Mesenchymal stem cell (in vitro differentiated cells and primary cell): ENCODE results near the gene LPCAT1.
A peak's percentile ranks its signal among the peaks of the same experiment; 100 is the strongest.

Experiments
- DNase-seq: peaks from one replicate; pipeline ENCODE4 v3.0.0-alpha.2; 2013
- H2AFZ ChIP-seq: one replicate; pipeline ENCODE4 v1.6.1; 2013; ENCODE audit warnings: low read depth, mild to moderate bottlenecking, control low read depth, inconsistent platforms, low read length, moderate library complexity
- H2AK5ac ChIP-seq: 2 replicates; pipeline ENCODE4 v1.6.1; 2013; ENCODE audit warnings: low read length, moderate library complexity, mild to moderate bottlenecking, inconsistent platforms; ENCODE audit not compliant: severe bottlenecking
- H2BK120ac ChIP-seq: one replicate; pipeline ENCODE4 v1.6.1; 2013; ENCODE audit warnings: low read depth, mild to moderate bottlenecking, inconsistent platforms, low read length, moderate library complexity
- H2BK12ac ChIP-seq, 2 experiments: one replicate each; pipeline ENCODE4 v1.6.1; 2013; ENCODE audit warnings: inconsistent platforms in 2 of 2, low read length in 2 of 2, mild to moderate bottlenecking in 2 of 2, moderate library complexity in 2 of 2, control low read depth in 1 of 2
- H2BK15ac ChIP-seq: one replicate; pipeline ENCODE4 v1.6.1; 2013; ENCODE audit warnings: mild to moderate bottlenecking, low read depth, inconsistent platforms; ENCODE audit not compliant: poor library complexity, severe bottlenecking
- H2BK5ac ChIP-seq: 2 replicates; pipeline ENCODE4 v1.6.1; 2013; ENCODE audit warnings: low read depth, mild to moderate bottlenecking, low read length, control low read depth, inconsistent platforms; ENCODE audit not compliant: poor library complexity, severe bottlenecking
- H3K14ac ChIP-seq, 2 experiments: one replicate each; pipeline ENCODE4 v1.6.1; 2013; ENCODE audit warnings: inconsistent platforms in 2 of 2, low read length in 2 of 2, control low read depth in 1 of 2, mild to moderate bottlenecking in 1 of 2, moderate library complexity in 1 of 2
- H3K18ac ChIP-seq, 2 experiments: one replicate each; pipeline ENCODE4 v1.6.1; 2013; ENCODE audit warnings: inconsistent platforms in 2 of 2, low read length in 2 of 2, control low read depth in 1 of 2, low read depth in 1 of 2, mild to moderate bottlenecking in 1 of 2
- H3K23ac ChIP-seq, 2 experiments: one replicate each; pipeline ENCODE4 v1.6.1; 2013; ENCODE audit warnings: inconsistent platforms in 2 of 2, low read length in 2 of 2, mild to moderate bottlenecking in 2 of 2, moderate library complexity in 2 of 2, control low read depth in 1 of 2
- H3K27ac ChIP-seq: 2 replicates; pipeline ENCODE4 v1.5.1; 2013; ENCODE audit warnings: mild to moderate bottlenecking, moderate library complexity, low read length, control low read depth, inconsistent platforms; ENCODE audit not compliant: poor library complexity, severe bottlenecking
- H3K27me3 ChIP-seq, 2 experiments: 2 replicates each; pipeline versions ENCODE4 v1.6.1 to v1.7.0; 2013; ENCODE audit warnings: low read length in 2 of 2, mild to moderate bottlenecking in 2 of 2, moderate library complexity in 2 of 2, control low read depth in 1 of 2, inconsistent platforms in 1 of 2; ENCODE audit not compliant: control insufficient read depth in 1 of 2, insufficient read depth in 1 of 2
- H3K36me3 ChIP-seq, 2 experiments: 2 replicates each; pipeline versions ENCODE4 v1.6.1 to v1.7.0; 2013; ENCODE audit warnings: low read length in 2 of 2, control low read depth in 1 of 2, inconsistent platforms in 1 of 2, low read depth in 1 of 2, mild to moderate bottlenecking in 1 of 2; ENCODE audit not compliant: insufficient read depth in 2 of 2, control insufficient read depth in 1 of 2
- H3K4ac ChIP-seq, 2 experiments: one replicate each; pipeline ENCODE4 v1.6.1; 2013; ENCODE audit warnings: inconsistent platforms in 2 of 2, low read length in 2 of 2, mild to moderate bottlenecking in 2 of 2, moderate library complexity in 2 of 2, control low read depth in 1 of 2, low read depth in 1 of 2
- H3K4me1 ChIP-seq: 2 replicates; pipeline ENCODE4 v1.6.1; 2013; ENCODE audit warnings: low read depth, low read length, control low read depth; ENCODE audit not compliant: control insufficient read depth, insufficient read depth
- H3K4me2 ChIP-seq: 2 replicates; pipeline ENCODE4 v1.6.1; 2013; ENCODE audit warnings: low read length, mild to moderate bottlenecking, inconsistent platforms; ENCODE audit not compliant: poor library complexity, severe bottlenecking
- H3K4me3 ChIP-seq, 2 experiments: 2 replicates each; pipeline versions ENCODE4 v1.5.1 to v1.7.0; 2013; ENCODE audit warnings: low read length in 2 of 2, mild to moderate bottlenecking in 2 of 2, control low read depth in 1 of 2, low read depth in 1 of 2; ENCODE audit not compliant: insufficient read depth in 1 of 2
- H3K79me1 ChIP-seq: replicated peaks from 2 replicates; pipeline ENCODE4 v1.6.1; 2013; ENCODE audit warnings: mild to moderate bottlenecking, control low read depth, low read length, inconsistent platforms; ENCODE audit not compliant: poor library complexity, severe bottlenecking
- H3K9ac ChIP-seq: 2 replicates; pipeline ENCODE4 v1.7.0; 2013; ENCODE audit warnings: mild to moderate bottlenecking, low read length, moderate library complexity
- H3K9me3 ChIP-seq: 2 replicates; pipeline ENCODE4 v1.7.0; 2013; ENCODE audit warnings: mild to moderate bottlenecking, low read length; ENCODE audit not compliant: control insufficient read depth
- H4K8ac ChIP-seq: one replicate; pipeline ENCODE4 v1.6.1; 2013; ENCODE audit warnings: inconsistent platforms, mild to moderate bottlenecking, low read length, moderate library complexity
- H4K91ac ChIP-seq: one replicate; pipeline ENCODE4 v1.6.1; 2013; ENCODE audit warnings: mild to moderate bottlenecking, low read length, inconsistent platforms
- WGBS: methylation state at CpG from one replicate; pipeline ENCODE4 v1.1.7; 2013; ENCODE audit warnings: mixed read lengths; 5-methylcytosine and 5-hydroxymethylcytosine counted together

LPCAT1 gene

DNA sequence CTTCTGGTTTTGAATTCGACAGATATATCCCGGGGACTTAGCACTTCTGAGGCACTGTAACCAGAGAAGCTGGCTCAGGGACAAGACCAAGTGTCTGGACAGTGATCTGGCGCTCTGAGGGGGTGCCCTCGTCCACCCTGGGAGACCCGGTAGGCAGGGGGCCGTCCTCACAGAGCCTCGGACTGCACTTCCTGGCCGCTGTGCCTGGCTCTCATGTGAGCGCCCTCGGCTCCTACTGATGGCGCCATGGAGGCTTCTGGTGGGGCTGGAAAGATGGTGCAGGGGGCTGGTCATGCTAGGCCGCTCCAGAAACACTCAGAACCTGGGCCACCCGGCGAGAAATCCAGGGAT, 59.7 kb downstream of the LPCAT1 start:
- Histone ChIP-seq H2BK120ac (no peak overlapping the region), H4K91ac (no peak overlapping the region), H3K4me3 (no peak overlapping the region), H3K14ac (no peak overlapping the region), H2AK5ac (no peak overlapping the region), H3K79me1 (peaks cover 3% of the 10 kb centered on the region), H3K27me3 (no peaks in the 10 kb centered on the region), H3K9ac (no peak overlapping the region), H3K36me3 (peaks cover 79 to 95% of the 10 kb centered on the region in 2 experiments), H3K4me1 (no peaks in the 10 kb centered on the region), H2AFZ (no peak overlapping the region), H3K23ac (no peak overlapping the region), H3K18ac (no peak overlapping the region), H3K4ac (no peak overlapping the region), H2BK5ac (no peak overlapping the region), H3K27ac (no peak overlapping the region), H4K8ac (no peak overlapping the region), H2BK12ac (no peak overlapping the region), H2BK15ac (no peak overlapping the region), H3K9me3 (no peaks in the 10 kb centered on the region), H3K4me2 (no peak overlapping the region)
- WGBS: 98% methylated on average over 14 of the region's 14 CpGs
- DNase-seq: no peak

GRCh38 chr5:1463326-1464095, 60.2 kb downstream of the LPCAT1 start:
- WGBS: 97% methylated on average over 46 of the region's 46 CpGs
- Histone ChIP-seq H3K9me3 (no peaks in the 10 kb centered on the region), H3K4me2 (no peak overlapping the region)

DNA sequence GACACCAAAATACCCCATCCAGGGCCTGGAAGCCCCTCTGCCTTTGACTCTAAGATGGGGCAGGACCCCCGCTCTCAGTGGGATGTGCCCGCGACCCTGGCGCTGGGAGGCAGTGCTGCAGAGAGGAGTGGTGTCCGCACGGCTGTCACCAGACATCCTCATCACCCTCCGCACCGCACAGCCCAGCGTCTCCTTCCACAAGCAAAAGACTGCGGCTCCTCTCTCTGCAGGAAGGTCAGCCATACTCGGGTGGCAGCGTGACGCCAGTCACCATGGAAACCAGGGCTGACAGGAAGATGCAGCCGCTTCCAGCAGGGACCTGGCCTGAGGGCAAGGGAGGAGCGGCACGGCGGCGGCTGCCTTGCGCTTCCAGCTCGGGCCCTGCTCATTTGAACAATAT, 61.4 kb downstream of the LPCAT1 start:
- Histone ChIP-seq H2AK5ac (no peak overlapping the region), H2BK15ac (no peak overlapping the region), H3K27me3 (no peaks in the 10 kb centered on the region), H3K4me3 (peak overlapping the region in 1 of 2 experiments; percentile 23), H2BK12ac (no peak overlapping the region), H3K79me1 (no peaks in the 10 kb centered on the region), H3K27ac (no peak overlapping the region), H2BK120ac (no peak overlapping the region), H3K4me1 (no peaks in the 10 kb centered on the region), H3K18ac (no peak overlapping the region), H3K4me2 (no peak overlapping the region), H2BK5ac (no peak overlapping the region), H3K4ac (no peak overlapping the region), H3K14ac (no peak overlapping the region), H3K36me3 (peaks cover 73 to 84% of the 10 kb centered on the region in 2 experiments), H2AFZ (no peak overlapping the region), H3K23ac (no peak overlapping the region), H3K9me3 (peaks cover 5% of the 10 kb centered on the region), H4K8ac (no peak overlapping the region), H4K91ac (no peak overlapping the region), H3K9ac (no peak overlapping the region)
- no peak for DNase-seq
- 95% methylated on average over 20 of the region's 20 CpGs for WGBS

More at GRCh38 chr5:1463326-1464095, 60.2 kb downstream of the LPCAT1 start:
- no peak overlapping the region for H3K4me3 ChIP-seq
- H3K23ac ChIP-seq: no peak overlapping the region
- H2BK5ac ChIP-seq: no peak overlapping the region
- H3K9ac ChIP-seq: no peak overlapping the region
- no peak overlapping the region for H3K4ac ChIP-seq
- H4K8ac ChIP-seq: no peak overlapping the region
- no peak overlapping the region for H2BK120ac ChIP-seq
- H2BK12ac ChIP-seq: no peak overlapping the region
- H3K27me3 ChIP-seq: no peaks in the 10 kb centered on the region
- no peak overlapping the region for H4K91ac ChIP-seq
- H2BK15ac ChIP-seq: no peak overlapping the region
- H3K79me1 ChIP-seq: no peaks in the 10 kb centered on the region
- no peak overlapping the region for H3K18ac ChIP-seq
- H3K36me3 ChIP-seq: peaks cover 77 to 91% of the 10 kb centered on the region in 2 experiments
- H3K4me1 ChIP-seq: no peaks in the 10 kb centered on the region
- DNase-seq: no peak
- no peak overlapping the region for H2AFZ ChIP-seq
- no peak overlapping the region for H3K27ac ChIP-seq
- H2AK5ac ChIP-seq: no peak overlapping the region
- no peak overlapping the region for H3K14ac ChIP-seq

DNA sequence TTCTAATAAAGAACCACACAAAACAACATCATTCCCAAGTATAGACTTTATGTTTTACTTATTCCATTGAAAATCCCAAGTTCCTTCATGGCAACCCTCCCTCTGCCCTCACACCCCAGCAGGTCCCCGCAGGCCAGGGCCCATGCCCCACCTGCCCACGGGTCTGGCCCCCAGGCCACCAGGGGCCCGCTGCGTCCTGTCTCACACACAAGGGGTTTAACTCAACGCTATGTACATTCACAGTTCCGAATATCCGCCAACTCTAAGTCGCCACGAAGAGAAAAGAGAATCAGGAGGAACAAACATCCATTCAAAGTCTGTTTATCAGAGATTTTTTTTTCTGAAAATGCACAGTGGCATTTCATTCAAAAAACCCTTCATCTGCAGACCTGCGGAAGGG, 62.4 kb downstream of the LPCAT1 start:
- no peak overlapping the region for H2AK5ac ChIP-seq
- no peak overlapping the region for H3K4me3 ChIP-seq
- WGBS: 95% methylated on average over 10 of the region's 10 CpGs
- no peak overlapping the region for H3K14ac ChIP-seq
- H2BK5ac ChIP-seq: no peak overlapping the region
- no peak overlapping the region for H3K23ac ChIP-seq
- no peak overlapping the region for H3K18ac ChIP-seq
- H3K27me3 ChIP-seq: no peaks in the 10 kb centered on the region
- H3K9ac ChIP-seq: no peak overlapping the region
- no peak overlapping the region for H3K4ac ChIP-seq
- H4K8ac ChIP-seq: no peak overlapping the region
- H2BK120ac ChIP-seq: no peak overlapping the region
- no peak overlapping the region for H2AFZ ChIP-seq
- H2BK15ac ChIP-seq: no peak overlapping the region
- H3K79me1 ChIP-seq: no peaks in the 10 kb centered on the region
- H3K27ac ChIP-seq: no peak overlapping the region
- H2BK12ac ChIP-seq: no peak overlapping the region
- H3K36me3 ChIP-seq: peaks cover 64 to 77% of the 10 kb centered on the region in 2 experiments
- DNase-seq: no peak
- H3K4me2 ChIP-seq: no peak overlapping the region
- H3K9me3 ChIP-seq: peaks cover 15% of the 10 kb centered on the region
- no peak overlapping the region for H4K91ac ChIP-seq
- H3K4me1 ChIP-seq: no peaks in the 10 kb centered on the region
